WTC11 (cell line): Measurements from ENCODE around the gene RITA1.

ENCODE experiments used
- TF ChIP-seq, protein P1 (sequence below): sonication (generic); formaldehyde crosslinking; IDR thresholded peaks from 2 replicates; pipeline ENCODE4 v1.8.1; 2023; ENCODE audit warnings: mild to moderate bottlenecking, moderate library complexity, missing genetic modification reagents
- TF ChIP-seq, protein P2 (sequence below): fragments of 250-450 bp; sonication (Bioruptor Pico); IDR thresholded peaks from 2 replicates; pipeline ENCODE4 v2.1.2; 2022; ENCODE audit warnings: mild to moderate bottlenecking, moderate library complexity
- TF ChIP-seq, protein P3 (sequence below): fragments of 200-600 bp; IDR thresholded peaks from 2 replicates; pipeline ENCODE4 v1.8.0; 2022; ENCODE audit warnings: antibody characterized with exemption

DNA sequence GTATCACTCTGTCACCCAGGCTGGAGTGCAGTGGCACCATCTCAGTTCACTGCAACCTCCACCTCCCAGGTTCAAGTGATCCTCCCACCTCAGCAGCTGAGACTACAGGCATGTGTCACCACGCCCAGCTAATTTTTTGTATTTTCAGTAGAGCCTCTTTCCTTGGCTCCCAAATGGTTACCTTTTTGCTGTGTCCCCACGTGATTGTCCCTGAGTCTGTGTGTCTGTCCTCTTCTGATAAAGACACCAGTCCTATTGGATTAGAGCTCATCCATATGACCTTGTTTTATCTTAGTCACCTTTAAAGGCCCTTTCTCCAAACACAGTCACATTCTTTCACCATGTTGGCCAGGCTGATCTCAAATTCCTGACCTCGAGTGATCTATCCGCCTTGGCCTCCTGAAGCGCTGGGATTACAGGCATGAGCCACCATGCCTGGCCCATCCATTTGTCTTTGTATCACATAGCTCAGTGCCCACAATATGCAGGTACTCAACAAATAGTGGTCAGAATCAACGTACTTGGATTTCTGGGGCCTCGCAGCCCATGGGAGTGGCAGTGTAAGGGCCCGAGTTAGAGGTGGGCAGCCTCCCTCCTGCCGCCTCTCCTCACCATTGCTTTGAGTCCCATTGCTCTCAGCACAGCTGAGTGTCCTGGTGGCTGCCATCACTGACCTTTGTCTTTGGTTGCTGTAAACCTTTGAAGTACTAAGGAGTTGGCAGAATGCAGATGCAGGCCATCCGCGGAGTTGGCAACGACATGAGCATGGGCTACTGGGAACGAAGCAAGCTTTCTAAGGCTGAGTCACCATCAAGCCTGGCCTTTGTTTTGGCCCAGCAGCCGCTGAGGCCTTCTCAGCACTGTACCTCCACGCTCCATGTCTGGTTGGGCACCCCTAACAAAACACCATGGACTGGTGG is 45.1 kb downstream of the RITA1 start:
- TF ChIP-seq, protein P1, sequence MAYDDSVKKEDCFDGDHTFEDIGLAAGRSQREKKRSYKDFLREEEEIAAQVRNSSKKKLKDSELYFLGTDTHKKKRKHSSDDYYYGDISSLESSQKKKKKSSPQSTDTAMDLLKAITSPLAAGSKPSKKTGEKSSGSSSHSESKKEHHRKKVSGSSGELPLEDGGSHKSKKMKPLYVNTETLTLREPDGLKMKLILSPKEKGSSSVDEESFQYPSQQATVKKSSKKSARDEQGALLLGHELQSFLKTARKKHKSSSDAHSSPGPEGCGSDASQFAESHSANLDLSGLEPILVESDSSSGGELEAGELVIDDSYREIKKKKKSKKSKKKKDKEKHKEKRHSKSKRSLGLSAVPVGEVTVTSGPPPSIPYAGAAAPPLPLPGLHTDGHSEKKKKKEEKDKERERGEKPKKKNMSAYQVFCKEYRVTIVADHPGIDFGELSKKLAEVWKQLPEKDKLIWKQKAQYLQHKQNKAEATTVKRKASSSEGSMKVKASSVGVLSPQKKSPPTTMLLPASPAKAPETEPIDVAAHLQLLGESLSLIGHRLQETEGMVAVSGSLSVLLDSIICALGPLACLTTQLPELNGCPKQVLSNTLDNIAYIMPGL (CRISPR knock-in tag) = no peak
- TF ChIP-seq, protein P2, sequence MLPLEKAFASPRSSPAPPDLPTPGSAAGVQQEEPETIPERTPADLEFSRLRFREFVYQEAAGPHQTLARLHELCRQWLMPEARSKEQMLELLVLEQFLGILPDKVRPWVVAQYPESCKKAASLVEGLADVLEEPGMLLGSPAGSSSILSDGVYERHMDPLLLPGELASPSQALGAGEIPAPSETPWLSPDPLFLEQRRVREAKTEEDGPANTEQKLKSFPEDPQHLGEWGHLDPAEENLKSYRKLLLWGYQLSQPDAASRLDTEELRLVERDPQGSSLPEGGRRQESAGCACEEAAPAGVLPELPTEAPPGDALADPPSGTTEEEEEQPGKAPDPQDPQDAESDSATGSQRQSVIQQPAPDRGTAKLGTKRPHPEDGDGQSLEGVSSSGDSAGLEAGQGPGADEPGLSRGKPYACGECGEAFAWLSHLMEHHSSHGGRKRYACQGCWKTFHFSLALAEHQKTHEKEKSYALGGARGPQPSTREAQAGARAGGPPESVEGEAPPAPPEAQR = no peak
- TF ChIP-seq, protein P3, sequence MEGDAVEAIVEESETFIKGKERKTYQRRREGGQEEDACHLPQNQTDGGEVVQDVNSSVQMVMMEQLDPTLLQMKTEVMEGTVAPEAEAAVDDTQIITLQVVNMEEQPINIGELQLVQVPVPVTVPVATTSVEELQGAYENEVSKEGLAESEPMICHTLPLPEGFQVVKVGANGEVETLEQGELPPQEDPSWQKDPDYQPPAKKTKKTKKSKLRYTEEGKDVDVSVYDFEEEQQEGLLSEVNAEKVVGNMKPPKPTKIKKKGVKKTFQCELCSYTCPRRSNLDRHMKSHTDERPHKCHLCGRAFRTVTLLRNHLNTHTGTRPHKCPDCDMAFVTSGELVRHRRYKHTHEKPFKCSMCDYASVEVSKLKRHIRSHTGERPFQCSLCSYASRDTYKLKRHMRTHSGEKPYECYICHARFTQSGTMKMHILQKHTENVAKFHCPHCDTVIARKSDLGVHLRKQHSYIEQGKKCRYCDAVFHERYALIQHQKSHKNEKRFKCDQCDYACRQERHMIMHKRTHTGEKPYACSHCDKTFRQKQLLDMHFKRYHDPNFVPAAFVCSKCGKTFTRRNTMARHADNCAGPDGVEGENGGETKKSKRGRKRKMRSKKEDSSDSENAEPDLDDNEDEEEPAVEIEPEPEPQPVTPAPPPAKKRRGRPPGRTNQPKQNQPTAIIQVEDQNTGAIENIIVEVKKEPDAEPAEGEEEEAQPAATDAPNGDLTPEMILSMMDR = no peak
